ENCODE results near the gene TSNAXIP1. TPM values are rescaled to one million over a fixed set of nuclear protein-coding genes. Genes with fewer than 3 reads are reported as not detected.

Gene TSNAXIP1
- total and polyA plus RNA-seq, 2 experiments from 2014 or later, result 0.97 to 2.4 TPM

GRCh38 chr16:67779256-67780014, 27.3 kb upstream of the TSNAXIP1 start:
- Histone ChIP-seq H3K27ac (ENCODE audit: low read depth) (peak overlapping the region; percentile 39; the same call in 1 of the 2 replicates), H3K9me2 (ENCODE audit: insufficient read depth) (no peaks in the 10 kb centered on the region), H3K36me3 (ENCODE audit: insufficient read depth) (no peaks in the 10 kb centered on the region), H4K20me1 (replicated peaks; ENCODE audit: insufficient read depth) (peaks cover 4% of the 10 kb centered on the region; the same call in 1 of the 2 replicates), H3K4me3 (no peak overlapping the region), H3K4me2 (no peak overlapping the region), H3K27me3 (ENCODE audit: insufficient read depth) (no peaks in the 10 kb centered on the region), H3F3A (replicated peaks; ENCODE audit: low read depth) (no peaks in the 10 kb centered on the region), H2AFZ (no peak overlapping the region), H3K79me2 (replicated peaks; ENCODE audit: insufficient read depth) (peaks cover 30% of the 10 kb centered on the region), H3K4me1 (ENCODE audit: insufficient read depth) (no peaks in the 10 kb centered on the region)
- Mint-ChIP-seq H3K9me3 (peaks cover 5% of the 10 kb centered on the region; the same call in 1 of the 3 replicates), H3K27me3 (ENCODE audit: insufficient read depth, low read depth, poor library complexity) (peaks cover 2% of the 10 kb centered on the region), H3K4me1 (peaks cover 5% of the 10 kb centered on the region), H3K27ac (no peak overlapping the region), H3K4me3 (no peak overlapping the region), H3K36me3 (ENCODE audit: low read depth) (peaks cover 5% of the 10 kb centered on the region; the same call in 2 of the 3 replicates)
- ATAC-seq, result no peak
- TF ChIP-seq EZH2phosphoT487 (IDR thresholded peaks at IDR 0.05; ENCODE audit: unreplicated experiment) (no peak), ETS1 (IDR thresholded peaks at IDR 0.05) (no peak), EZH2 (IDR thresholded peaks at IDR 0.05; ENCODE audit: low read depth, unreplicated experiment) (no peak), STAT1 (IDR thresholded peaks at IDR 0.05; ENCODE audit: unreplicated experiment) (no peak), CREB1 (CRISPR knock-in tag; IDR thresholded peaks at IDR 0.05; ENCODE audit: low read depth) (no peak), REST (IDR thresholded peaks at IDR 0.05; ENCODE audit: unreplicated experiment) (no peak), JUNB (IDR thresholded peaks at IDR 0.05; ENCODE audit: unreplicated experiment) (no peak), POLR2AphosphoS5 (IDR thresholded peaks at IDR 0.05; ENCODE audit: low read depth) (no peak), ZNF331 (CRISPR knock-in tag; IDR thresholded peaks at IDR 0.05; ENCODE audit: low read depth) (no peak), ZNF462 (CRISPR knock-in tag; IDR thresholded peaks at IDR 0.05) (no peak), ZNF114 (CRISPR knock-in tag; IDR thresholded peaks at IDR 0.05) (no peak), CTCF (conservative IDR thresholded peaks at IDR 0.05; ENCODE audit: low read depth in 2 of 2) (no peak), NANOG (IDR thresholded peaks at IDR 0.05; ENCODE audit: borderline replicate concordance) (no peak)
- DNase-seq (ENCODE audit: low spot score), result no peak

All from GM23338 (cell line).